ENCODE data around the gene EN1. TPM values are rescaled to one million over a fixed set of nuclear protein-coding genes. Genes with fewer than 3 reads are reported as not detected.

Gene EN1
- total and polyA plus RNA-seq, 2 of the 4 experiments (the other 2 are of a cell fraction) = not detected

DNA sequence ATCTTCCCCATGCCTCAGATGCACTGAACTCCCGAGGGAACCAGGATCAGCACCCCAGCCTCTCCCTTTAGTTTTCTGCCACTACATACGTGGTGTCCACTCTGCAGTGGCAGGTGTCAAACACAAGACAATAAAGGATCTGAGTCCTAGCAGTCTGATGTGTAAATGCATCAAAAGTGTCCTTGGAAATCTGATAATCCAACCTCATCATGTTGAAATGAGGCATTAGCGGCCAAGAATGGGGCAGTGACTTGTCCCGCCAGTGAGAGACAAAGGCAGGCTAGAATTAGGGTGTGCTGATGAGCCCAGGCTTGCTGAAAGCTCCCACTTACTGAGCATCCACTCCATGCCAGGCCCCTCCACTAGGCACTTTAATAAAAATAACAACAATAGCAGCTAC lies 52.9 kb downstream of the EN1 start:
- in situ Hi-C loops (cut with MboI; ENCODE audit: low sequenced_read_pairs) (no loop called here), dilution Hi-C loops (cut with HindIII; ENCODE audit: low sequenced_read_pairs, unreplicated experiment) (no loop called here), intact Hi-C loops (cut with micrococcal nuclease) (no loop called here)
- Histone ChIP-seq H3K27ac (ENCODE audit: insufficient read depth, low read length) (no peak overlapping the region), H3K4me2 (ENCODE audit: low read depth, low read length) (no peak overlapping the region), H4K20me1 (ENCODE audit: insufficient read depth, low read length) (no peaks in the 10 kb centered on the region), H4K5ac (ENCODE audit: low read depth, low read length) (no peak overlapping the region), H2AFZ (replicated peaks; ENCODE audit: low read length, poor library complexity) (no peak overlapping the region), H2BK15ac (ENCODE audit: low read depth, low read length) (no peak overlapping the region), H2BK20ac (ENCODE audit: low read depth, low read length) (no peak overlapping the region), H2BK5ac (ENCODE audit: low read depth, low read length, poor library complexity, severe bottlenecking) (no peak overlapping the region), H3K18ac (ENCODE audit: low read depth, low read length) (no peak overlapping the region), H3K9me3 (ENCODE audit: control insufficient read depth, insufficient read depth, low read length) (no peaks in the 10 kb centered on the region), H3K14ac (replicated peaks; ENCODE audit: low read depth, low read length) (no peak overlapping the region), H3K4me1 (ENCODE audit: control insufficient read depth, insufficient read depth, low read length) (no peaks in the 10 kb centered on the region), H3K4ac (ENCODE audit: low read depth, low read length) (no peak overlapping the region), H3K56ac (ENCODE audit: extremely low read depth, insufficient read depth, low read length) (no peak overlapping the region), H3K9ac (ENCODE audit: low read depth, low read length) (no peak overlapping the region), H3K36me3 (ENCODE audit: control insufficient read depth, insufficient read depth, low read length) (no peaks in the 10 kb centered on the region), H3K4me3 (ENCODE audit: insufficient read depth, low read depth, low read length) (no peak overlapping the region), H2AK9ac (replicated peaks; ENCODE audit: low read depth, low read length, poor library complexity) (no peak overlapping the region), H3K23ac (ENCODE audit: low read depth, low read length) (no peak overlapping the region), H4K91ac (ENCODE audit: insufficient read depth, low read depth, low read length) (no peak overlapping the region), H2BK120ac (ENCODE audit: low read depth, low read length) (no peak overlapping the region), H3K27me3 (ENCODE audit: control insufficient read depth, insufficient read depth, low read length) (no peaks in the 10 kb centered on the region; the same call in 1 of the 2 replicates), H3K79me1 (ENCODE audit: low read depth in 1 of 2, low read length in 2 of 2) (no peaks in the 10 kb centered on the region), H3K9me1 (ENCODE audit: insufficient read depth, low read length) (no peaks in the 10 kb centered on the region; the same call in 1 of the 2 replicates), H4K8ac (ENCODE audit: low read depth in 2 of 2, low read length in 2 of 2) (no peak overlapping the region), H2AK5ac (ENCODE audit: low read depth, low read length) (no peak overlapping the region)
- no TSS peak for BruUV-seq (replicated peaks)
- WGBS, 2 experiments (ENCODE audit: extremely low coverage in 2 of 2, insufficient read length in 1 of 2) = no CpG with 5 or more reads among the region's 4 CpGs
- ATAC-seq (ENCODE audit: low read depth) (no peak), DNase-seq (no peak)
- CTCF ChIA-PET = no interaction called here
- no peak for TF ChIP-seq BHLHE40 (IDR thresholded peaks at IDR 0.05; ENCODE audit: low read depth, low read length)
- TF ChIP-seq CTCF (conservative IDR thresholded peaks at IDR 0.05; ENCODE audit: low read depth, low read length) = no peak
- no peak for TF ChIP-seq RFX5 (IDR thresholded peaks at IDR 0.05; ENCODE audit: low read depth, low read length)
- TF ChIP-seq CEBPB (IDR thresholded peaks at IDR 0.05; ENCODE audit: low read depth, low read length) = no peak
- no peak for TF ChIP-seq ELK1 (IDR thresholded peaks at IDR 0.05; ENCODE audit: borderline replicate concordance, low read depth, low read length)
- no peak for TF ChIP-seq MXI1 (IDR thresholded peaks at IDR 0.05; ENCODE audit: borderline replicate concordance, low read depth, low read length)
- no peak for TF ChIP-seq RCOR1 (IDR thresholded peaks at IDR 0.05; ENCODE audit: insufficient replicate concordance, low read length)
- POLR2A ChIA-PET (ENCODE audit: unreplicated experiment) = no interaction called here

Other genes starting within 250 kb of the EN1 start
- gene MARCO, start 94.5 kb upstream of the EN1 start, total RNA-seq (2012; rRNA removed) = not detected in 2 replicates
- not detected in 2 replicates for gene MARCO, start 94.5 kb upstream of the EN1 start, polyA plus RNA-seq (2012; rRNA removed)

All from IMR-90 (cell line).